A549 (cell line): ENCODE measurements around the gene PAK2.

Source experiments
- BHLHE40 ChIP-seq: IDR thresholded peaks from 2 replicates; pipeline ENCODE4 v1.6.1; 2012; ENCODE audit warnings: low read depth, low read length, inconsistent platforms
- CBX2 ChIP-seq: fragments of 200-600 bp; sonication (generic); IDR thresholded peaks from 2 replicates; pipeline ENCODE4 v1.6.1; 2016; ENCODE audit warnings: low read depth, mild to moderate bottlenecking, borderline replicate concordance
- EHMT2 ChIP-seq: fragments of 200-600 bp; sonication (generic); IDR thresholded peaks from 2 replicates; pipeline ENCODE4 v1.6.1; 2016; ENCODE audit warnings: antibody characterized with exemption, low read depth, mild to moderate bottlenecking, moderate library complexity
- EP300 ChIP-seq, 2 experiments: fragments of >200 bp; sonication (Bioruptor Twin); formaldehyde crosslinking; IDR thresholded peaks; 2 replicates in 1 of 2; 3 replicates in 1 of 2; pipeline ENCODE4 v1.6.1; 2016 to 2017
- ESRRA ChIP-seq: fragments of 150-350 bp; IDR thresholded peaks from 2 replicates; pipeline ENCODE4 v1.6.1; 2014; ENCODE audit warnings: mild to moderate bottlenecking, low read length, borderline replicate concordance
- POLR2A ChIP-seq: IDR thresholded peaks from 2 replicates; pipeline ENCODE4 v1.6.1; 2012; ENCODE audit warnings: mild to moderate bottlenecking, low read length
- TF ChIP-seq, protein P1 (sequence below): fragments of >200 bp; sonication (Bioruptor Twin); formaldehyde crosslinking; IDR thresholded peaks from 3 replicates; pipeline ENCODE4 v1.5.1; 2016
- TF ChIP-seq, protein P2 (sequence below): IDR thresholded peaks from 2 replicates; pipeline ENCODE4 v1.6.1; 2012

DNA sequence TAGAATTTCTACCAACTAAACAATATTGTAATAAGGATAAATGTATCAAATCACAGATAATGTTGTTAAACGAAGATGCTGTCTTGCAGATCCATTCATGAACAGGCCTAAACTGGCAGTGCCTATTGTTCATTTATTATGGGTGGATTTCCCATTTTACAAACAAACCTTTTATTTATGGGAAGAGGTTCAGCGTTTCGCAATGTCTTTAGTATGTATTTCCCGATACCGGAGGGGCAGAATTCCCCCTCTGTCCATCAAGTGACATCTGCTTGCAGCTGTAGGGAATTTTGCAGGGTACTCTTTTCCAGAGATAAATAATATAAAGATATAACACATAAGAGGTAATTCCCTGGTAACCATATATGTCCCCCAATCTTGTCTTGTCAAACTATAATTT, 33.3 kb upstream of the PAK2 start:
- TF ChIP-seq, protein P1, sequence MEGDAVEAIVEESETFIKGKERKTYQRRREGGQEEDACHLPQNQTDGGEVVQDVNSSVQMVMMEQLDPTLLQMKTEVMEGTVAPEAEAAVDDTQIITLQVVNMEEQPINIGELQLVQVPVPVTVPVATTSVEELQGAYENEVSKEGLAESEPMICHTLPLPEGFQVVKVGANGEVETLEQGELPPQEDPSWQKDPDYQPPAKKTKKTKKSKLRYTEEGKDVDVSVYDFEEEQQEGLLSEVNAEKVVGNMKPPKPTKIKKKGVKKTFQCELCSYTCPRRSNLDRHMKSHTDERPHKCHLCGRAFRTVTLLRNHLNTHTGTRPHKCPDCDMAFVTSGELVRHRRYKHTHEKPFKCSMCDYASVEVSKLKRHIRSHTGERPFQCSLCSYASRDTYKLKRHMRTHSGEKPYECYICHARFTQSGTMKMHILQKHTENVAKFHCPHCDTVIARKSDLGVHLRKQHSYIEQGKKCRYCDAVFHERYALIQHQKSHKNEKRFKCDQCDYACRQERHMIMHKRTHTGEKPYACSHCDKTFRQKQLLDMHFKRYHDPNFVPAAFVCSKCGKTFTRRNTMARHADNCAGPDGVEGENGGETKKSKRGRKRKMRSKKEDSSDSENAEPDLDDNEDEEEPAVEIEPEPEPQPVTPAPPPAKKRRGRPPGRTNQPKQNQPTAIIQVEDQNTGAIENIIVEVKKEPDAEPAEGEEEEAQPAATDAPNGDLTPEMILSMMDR: no peak
- TF ChIP-seq, protein P2, sequence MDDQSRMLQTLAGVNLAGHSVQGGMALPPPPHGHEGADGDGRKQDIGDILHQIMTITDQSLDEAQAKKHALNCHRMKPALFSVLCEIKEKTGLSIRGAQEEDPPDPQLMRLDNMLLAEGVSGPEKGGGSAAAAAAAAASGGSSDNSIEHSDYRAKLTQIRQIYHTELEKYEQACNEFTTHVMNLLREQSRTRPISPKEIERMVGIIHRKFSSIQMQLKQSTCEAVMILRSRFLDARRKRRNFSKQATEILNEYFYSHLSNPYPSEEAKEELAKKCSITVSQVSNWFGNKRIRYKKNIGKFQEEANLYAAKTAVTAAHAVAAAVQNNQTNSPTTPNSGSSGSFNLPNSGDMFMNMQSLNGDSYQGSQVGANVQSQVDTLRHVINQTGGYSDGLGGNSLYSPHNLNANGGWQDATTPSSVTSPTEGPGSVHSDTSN: no peak
- no peak for TF ChIP-seq EHMT2
- TF ChIP-seq ESRRA: no peak
- TF ChIP-seq CBX2: no peak
- TF ChIP-seq POLR2A: no peak
- no peak for TF ChIP-seq BHLHE40
- TF ChIP-seq EP300 (IDR thresholded peaks at IDR 0.05): no peak
